ENCODE results near the gene MIX23. TPM values are rescaled to one million over a fixed set of nuclear protein-coding genes. Genes with fewer than 3 reads are reported as not detected.

MIX23 gene
- total RNA-seq, 1 experiment from 2014 or later = 80.6 TPM

- Histone ChIP-seq H3K4me2 (ENCODE audit: insufficient read depth, insufficient read length, low read length) (no peak overlapping the region), H4K20me1 (ENCODE audit: control insufficient read depth, insufficient read depth, insufficient read length) (no peaks in the 10 kb centered on the region), H3K4ac (ENCODE audit: low read depth, low read length) (no peak overlapping the region), H2AK5ac (ENCODE audit: insufficient read length, low read length) (no peak overlapping the region), H4K8ac (replicated peaks; ENCODE audit: insufficient read length, low read depth, low read length) (no peak overlapping the region), H2BK12ac (ENCODE audit: insufficient read length, low read depth, low read length) (no peak overlapping the region), H3K23ac (ENCODE audit: insufficient read length, low read depth, low read length) (no peak overlapping the region), H3K23me2 (ENCODE audit: insufficient read length, low read depth, low read length, poor library complexity, severe bottlenecking) (no peaks in the 10 kb centered on the region), H2BK5ac (ENCODE audit: insufficient read length, low read length) (no peak overlapping the region), H2BK20ac (ENCODE audit: low read depth, low read length, poor library complexity, severe bottlenecking) (no peak overlapping the region), H3K27ac (ENCODE audit: insufficient read length, low read depth, low read length) (no peak overlapping the region), H4K91ac (ENCODE audit: insufficient read length, low read depth, low read length) (no peak overlapping the region), H4K5ac (ENCODE audit: insufficient read length, low read depth, low read length) (no peak overlapping the region), H3K79me2 (ENCODE audit: insufficient read depth, low read length) (no peaks in the 10 kb centered on the region), H3K27me3 (ENCODE audit: insufficient read depth, low read length) (no peaks in the 10 kb centered on the region), H3K4me1 (ENCODE audit: insufficient read depth, low read length) (no peaks in the 10 kb centered on the region), H3K9ac (ENCODE audit: extremely low read depth, insufficient read length, low read length) (no peak overlapping the region), H3K18ac (ENCODE audit: insufficient read length, low read depth, low read length) (no peak overlapping the region), H2BK15ac (ENCODE audit: low read depth, low read length) (no peak overlapping the region), H3K14ac (ENCODE audit: insufficient read depth, low read length) (no peak overlapping the region), H2AFZ (ENCODE audit: low read length) (no peak overlapping the region), H3K79me1 (ENCODE audit: insufficient read depth, low read depth, low read length, poor library complexity, severe bottlenecking) (no peaks in the 10 kb centered on the region), H3K9me3 (ENCODE audit: control insufficient read depth, low read depth, low read length) (no peaks in the 10 kb centered on the region), H3T11ph (ENCODE audit: low read length) (no peak overlapping the region), H3K56ac (ENCODE audit: insufficient read length, low read depth, low read length) (no peak overlapping the region), H2BK120ac (ENCODE audit: low read depth, low read length, poor library complexity, severe bottlenecking) (no peak overlapping the region)
- Mint-ChIP-seq H3K36me3 (ENCODE audit: insufficient read depth in 1 of 3, low read depth in 3 of 3) (peaks cover 0 to 6% (median 0%) of the 10 kb centered on the region in 3 experiments; a peak in 1 of 7 replicates), H3K4me1 (no peaks in the 10 kb centered on the region), H3K4me3 (no peak overlapping the region), H3K27ac (no peak overlapping the region), H3K9me3 (peaks cover 4 to 14% of the 10 kb centered on the region in 2 experiments; a peak in 3 of 5 replicates), H3K27me3 (ENCODE audit: low read depth) (no peaks in the 10 kb centered on the region; the same call in 1 of the 2 replicates)
- DNase-seq = no peak
- TF ChIP-seq CTCF (conservative IDR thresholded peaks at IDR 0.05) = no peak
- WGBS (ENCODE audit: extremely low coverage, insufficient read length, low lambda C conversion rate) = no CpG with 5 or more reads among the region's 2 CpGs
These were observed 39.4 kb downstream of the MIX23 start for GRCh38 chr3:122343654-122344053.
